Measurements from ENCODE around the gene RASA3.
A peak's percentile ranks its signal among the peaks of the same experiment; 100 is the strongest.

RASA3 gene

GRCh38 chr13:114054830-114055439 is 77.5 kb downstream of the RASA3 start:
- Histone ChIP-seq H3K27me3 (no peaks in the 10 kb centered on the region), H3K4me3 (no peak overlapping the region), H3K36me3 (peaks cover 38% of the 10 kb centered on the region), H3K9me3 (no peaks in the 10 kb centered on the region), H3K9ac (no peak overlapping the region), H3K4me1 (peaks cover 91% of the 10 kb centered on the region), H3K27ac (peak overlapping the region; percentile 61; the same call in 1 of the 2 replicates), H3K4me2 (peak overlapping the region; percentile 90), H4K20me1 (peaks cover 99% of the 10 kb centered on the region)
- TF ChIP-seq Cebpa-rat (IDR thresholded peaks at IDR 0.05) = no peak

GRCh38 chr13:114054264-114054663 is 78.2 kb downstream of the RASA3 start:
- H3K4me1 ChIP-seq = peaks cover 91% of the 10 kb centered on the region
- no peaks in the 10 kb centered on the region for H3K27me3 ChIP-seq
- peaks cover 39% of the 10 kb centered on the region for H3K36me3 ChIP-seq
- H4K20me1 ChIP-seq = peaks cover 99% of the 10 kb centered on the region
- no peak for TF ChIP-seq Cebpa-rat (IDR thresholded peaks at IDR 0.05)
- H3K9me3 ChIP-seq = no peaks in the 10 kb centered on the region
- H3K4me2 ChIP-seq = peak overlapping the region; percentile 90
- no peak overlapping the region for H3K9ac ChIP-seq
- H3K27ac ChIP-seq = no peak overlapping the region
- H3K4me3 ChIP-seq = no peak overlapping the region

GRCh38 chr13:114053026-114053425 is 79.4 kb downstream of the RASA3 start:
- Histone ChIP-seq H3K4me1 (peaks cover 91% of the 10 kb centered on the region), H3K27me3 (no peaks in the 10 kb centered on the region), H4K20me1 (peaks cover 99% of the 10 kb centered on the region), H3K4me3 (no peak overlapping the region), H3K4me2 (peak overlapping the region; percentile 60), H3K27ac (peak overlapping the region; percentile 55; the same call in 1 of the 2 replicates), H3K9ac (peak overlapping the region; percentile 7; the same call in 1 of the 2 replicates), H3K9me3 (no peaks in the 10 kb centered on the region), H3K36me3 (peaks cover 34% of the 10 kb centered on the region)
- TF ChIP-seq Cebpa-rat (IDR thresholded peaks at IDR 0.05) = no peak

- Histone ChIP-seq H3K9ac (no peak overlapping the region), H3K36me3 (peaks cover 41% of the 10 kb centered on the region), H4K20me1 (peaks cover 99% of the 10 kb centered on the region), H3K9me3 (no peaks in the 10 kb centered on the region), H3K4me1 (peaks cover 90% of the 10 kb centered on the region), H3K27ac (no peak overlapping the region), H3K4me3 (no peak overlapping the region), H3K4me2 (no peak overlapping the region), H3K27me3 (no peaks in the 10 kb centered on the region)
- no peak for TF ChIP-seq Cebpa-rat (IDR thresholded peaks at IDR 0.05)
Observed at GRCh38 chr13:114050536-114051450, 81.6 kb downstream of the RASA3 start.

- Histone ChIP-seq H3K27me3 (no peaks in the 10 kb centered on the region), H3K4me2 (peak overlapping the region; percentile 94), H4K20me1 (peaks cover 99% of the 10 kb centered on the region), H3K9me3 (no peaks in the 10 kb centered on the region), H3K9ac (no peak overlapping the region), H3K36me3 (peaks cover 36% of the 10 kb centered on the region), H3K27ac (peak overlapping the region; percentile 47; the same call in 1 of the 2 replicates), H3K4me1 (peaks cover 89% of the 10 kb centered on the region), H3K4me3 (no peak overlapping the region)
- no peak for TF ChIP-seq Cebpa-rat (IDR thresholded peaks at IDR 0.05)
Observed at GRCh38 chr13:114049626-114050101, 82.8 kb downstream of the RASA3 start.

- Histone ChIP-seq H3K4me2 (peak overlapping the region; percentile 94), H3K27me3 (no peaks in the 10 kb centered on the region), H4K20me1 (peaks cover 95% of the 10 kb centered on the region), H3K36me3 (peaks cover 35% of the 10 kb centered on the region), H3K4me1 (peaks cover 86% of the 10 kb centered on the region), H3K9me3 (no peaks in the 10 kb centered on the region), H3K27ac (peak overlapping the region; percentile 47; the same call in 1 of the 2 replicates), H3K4me3 (no peak overlapping the region), H3K9ac (no peak overlapping the region)
- TF ChIP-seq Cebpa-rat (IDR thresholded peaks at IDR 0.05) = no peak
Observed at GRCh38 chr13:114049026-114049425, 83.4 kb downstream of the RASA3 start.

GRCh38 chr13:114048443-114048842 is 84.0 kb downstream of the RASA3 start:
- Histone ChIP-seq H4K20me1 (peaks cover 90% of the 10 kb centered on the region), H3K4me1 (peaks cover 81% of the 10 kb centered on the region), H3K4me3 (peak overlapping the region; percentile 39), H3K4me2 (peak overlapping the region; percentile 94), H3K27me3 (no peaks in the 10 kb centered on the region), H3K27ac (peak overlapping the region; percentile 77), H3K9me3 (no peaks in the 10 kb centered on the region), H3K36me3 (peaks cover 35% of the 10 kb centered on the region), H3K9ac (peak overlapping the region; percentile 53; the same call in 1 of the 2 replicates)
- TF ChIP-seq Cebpa-rat (IDR thresholded peaks at IDR 0.05) = no peak

- Histone ChIP-seq H3K4me3 (no peak overlapping the region), H4K20me1 (peaks cover 90% of the 10 kb centered on the region), H3K9me3 (no peaks in the 10 kb centered on the region), H3K36me3 (peaks cover 42% of the 10 kb centered on the region), H3K4me1 (peaks cover 81% of the 10 kb centered on the region), H3K9ac (no peak overlapping the region), H3K4me2 (peak overlapping the region; percentile 94), H3K27ac (peak overlapping the region; percentile 77; the same call in 1 of the 2 replicates), H3K27me3 (no peaks in the 10 kb centered on the region)
- TF ChIP-seq Cebpa-rat (IDR thresholded peaks at IDR 0.05) = no peak
Observed at GRCh38 chr13:114047358-114047881, 85.0 kb downstream of the RASA3 start.

GRCh38 chr13:114046431-114046975 is 85.9 kb downstream of the RASA3 start:
- H3K4me1 ChIP-seq = peaks cover 77% of the 10 kb centered on the region
- H4K20me1 ChIP-seq = peaks cover 90% of the 10 kb centered on the region
- TF ChIP-seq Cebpa-rat (IDR thresholded peaks at IDR 0.05) = no peak
- peak overlapping the region; percentile 94 for H3K4me2 ChIP-seq
- no peak overlapping the region for H3K9ac ChIP-seq
- H3K27me3 ChIP-seq = no peaks in the 10 kb centered on the region
- H3K36me3 ChIP-seq = peaks cover 51% of the 10 kb centered on the region
- H3K4me3 ChIP-seq = no peak overlapping the region
- H3K27ac ChIP-seq = no peak overlapping the region
- H3K9me3 ChIP-seq = peaks cover 3% of the 10 kb centered on the region; the same call in 1 of the 2 replicates
